Osteoblast (primary cell): ENCODE measurements around the gene ZNF330. TPM values are rescaled to one million over a fixed set of nuclear protein-coding genes. Genes with fewer than 3 reads are reported as not detected.

Source experiments
- DNase-seq: peaks from one replicate; pipeline ENCODE4 v3.0.0; 2011; ENCODE audit warnings: low spot score, mixed read lengths; ENCODE audit not compliant: insufficient read length; ENCODE audit errors: missing footprints
- H2AFZ ChIP-seq: 2 replicates; pipeline ENCODE4 v1.6.0; 2011; ENCODE audit warnings: mild to moderate bottlenecking, low read length
- H3K27ac ChIP-seq: 2 replicates; pipeline ENCODE4 v1.5.1; 2011; ENCODE audit warnings: mild to moderate bottlenecking, low read depth, low read length, moderate library complexity
- H3K27me3 ChIP-seq: 2 replicates; pipeline ENCODE4 v1.6.0; 2012; ENCODE audit warnings: mild to moderate bottlenecking, control low read depth, inconsistent platforms, low read length, moderate library complexity; ENCODE audit not compliant: insufficient read depth
- H3K36me3 ChIP-seq: 2 replicates; pipeline ENCODE4 v1.5.1; 2011; ENCODE audit warnings: mild to moderate bottlenecking, low read length, control low read depth, moderate library complexity; ENCODE audit not compliant: insufficient read depth
- H3K4me1 ChIP-seq: 2 replicates; pipeline ENCODE4 v1.5.1; 2011; ENCODE audit warnings: mild to moderate bottlenecking, low read length, control low read depth, moderate library complexity; ENCODE audit not compliant: insufficient read depth
- H3K4me2 ChIP-seq: 2 replicates; pipeline ENCODE4 v1.6.0; 2011; ENCODE audit warnings: mild to moderate bottlenecking, low read length; ENCODE audit not compliant: insufficient read depth
- H3K4me3 ChIP-seq: fragments of 200-600 bp; sonication (generic); 3 replicates; pipeline ENCODE4 v1.5.1; 2012; ENCODE audit warnings: mild to moderate bottlenecking, low read length, inconsistent platforms; ENCODE audit not compliant: insufficient read depth
- H3K79me2 ChIP-seq: 2 replicates; pipeline ENCODE4 v1.6.0; 2012; ENCODE audit warnings: mild to moderate bottlenecking, low read length, control low read depth, inconsistent platforms; ENCODE audit not compliant: insufficient read depth
- H3K9me3 ChIP-seq: 2 replicates; pipeline ENCODE4 v1.5.1; 2011; ENCODE audit warnings: low read depth, low read length, control low read depth
- H4K20me1 ChIP-seq: 2 replicates; pipeline ENCODE4 v1.6.0; 2012; ENCODE audit warnings: mild to moderate bottlenecking, low read length, control low read depth; ENCODE audit not compliant: insufficient read depth
- CTCF ChIP-seq: IDR thresholded peaks from 2 replicates; pipeline ENCODE4 v1.5.1; 2011; ENCODE audit warnings: mild to moderate bottlenecking, low read depth, low read length, moderate library complexity; ENCODE audit errors: extremely low read depth
- total RNA-seq: library from RNA; depleted of rRNA; stranded (reverse); fragments of >200 nt; gene quantifications from 2 replicates; pipeline ENCODE4 v1.2.3, GENCODE V29; 2012

ZNF330 gene
- total RNA-seq, 1 donor = 33.7 TPM

GRCh38 chr4:141255016-141255415, 34.3 kb downstream of the ZNF330 start:
- Histone ChIP-seq H3K27me3 (no peaks in the 10 kb centered on the region), H3K9me3 (no peaks in the 10 kb centered on the region), H3K4me2 (no peak overlapping the region), H2AFZ (no peak overlapping the region), H4K20me1 (no peaks in the 10 kb centered on the region), H3K79me2 (no peaks in the 10 kb centered on the region), H3K27ac (no peak overlapping the region), H3K36me3 (no peaks in the 10 kb centered on the region), H3K4me1 (no peaks in the 10 kb centered on the region), H3K4me3 (no peak overlapping the region)
- DNase-seq = no peak
- no peak for TF ChIP-seq CTCF

GRCh38 chr4:141258558-141258957, 37.9 kb downstream of the ZNF330 start:
- no peak overlapping the region for H3K4me2 ChIP-seq
- H3K4me1 ChIP-seq = no peaks in the 10 kb centered on the region
- no peaks in the 10 kb centered on the region for H3K9me3 ChIP-seq
- no peak overlapping the region for H3K27ac ChIP-seq
- no peak for DNase-seq
- no peak for TF ChIP-seq CTCF
- no peaks in the 10 kb centered on the region for H3K27me3 ChIP-seq
- no peak overlapping the region for H3K4me3 ChIP-seq
- no peaks in the 10 kb centered on the region for H3K36me3 ChIP-seq
- H4K20me1 ChIP-seq = no peaks in the 10 kb centered on the region
- no peak overlapping the region for H2AFZ ChIP-seq
- no peaks in the 10 kb centered on the region for H3K79me2 ChIP-seq

- Histone ChIP-seq H3K4me1 (peaks cover 15% of the 10 kb centered on the region), H3K4me3 (no peak overlapping the region), H4K20me1 (no peaks in the 10 kb centered on the region), H3K79me2 (no peaks in the 10 kb centered on the region), H3K36me3 (no peaks in the 10 kb centered on the region), H2AFZ (no peak overlapping the region), H3K27me3 (peaks cover 14% of the 10 kb centered on the region), H3K4me2 (peak overlapping the region; percentile 32), H3K9me3 (no peaks in the 10 kb centered on the region), H3K27ac (peak overlapping the region; percentile 26)
- TF ChIP-seq CTCF = no peak
- peak; percentile 90 for DNase-seq
Measured at GRCh38 chr4:141275834-141276233, 55.1 kb downstream of the ZNF330 start.

GRCh38 chr4:141283152-141283551, 62.5 kb downstream of the ZNF330 start:
- H2AFZ ChIP-seq = no peak overlapping the region
- H3K27me3 ChIP-seq = no peaks in the 10 kb centered on the region
- no peaks in the 10 kb centered on the region for H4K20me1 ChIP-seq
- DNase-seq = no peak
- H3K79me2 ChIP-seq = no peaks in the 10 kb centered on the region
- H3K9me3 ChIP-seq = no peaks in the 10 kb centered on the region
- no peak overlapping the region for H3K4me3 ChIP-seq
- no peak overlapping the region for H3K4me2 ChIP-seq
- H3K27ac ChIP-seq = no peak overlapping the region
- no peaks in the 10 kb centered on the region for H3K4me1 ChIP-seq
- H3K36me3 ChIP-seq = no peaks in the 10 kb centered on the region
- no peak for TF ChIP-seq CTCF
